Measurements from ENCODE around the gene GPC6.
A peak's percentile ranks its signal among the peaks of the same experiment; 100 is the strongest.

GRCh38 chr13:93235258-93236015, 8.8 kb downstream of the GPC6 start:
- TF ChIP-seq POLR2A (IDR thresholded peaks at IDR 0.05), result no peak
- TF ChIP-seq, protein P1, sequence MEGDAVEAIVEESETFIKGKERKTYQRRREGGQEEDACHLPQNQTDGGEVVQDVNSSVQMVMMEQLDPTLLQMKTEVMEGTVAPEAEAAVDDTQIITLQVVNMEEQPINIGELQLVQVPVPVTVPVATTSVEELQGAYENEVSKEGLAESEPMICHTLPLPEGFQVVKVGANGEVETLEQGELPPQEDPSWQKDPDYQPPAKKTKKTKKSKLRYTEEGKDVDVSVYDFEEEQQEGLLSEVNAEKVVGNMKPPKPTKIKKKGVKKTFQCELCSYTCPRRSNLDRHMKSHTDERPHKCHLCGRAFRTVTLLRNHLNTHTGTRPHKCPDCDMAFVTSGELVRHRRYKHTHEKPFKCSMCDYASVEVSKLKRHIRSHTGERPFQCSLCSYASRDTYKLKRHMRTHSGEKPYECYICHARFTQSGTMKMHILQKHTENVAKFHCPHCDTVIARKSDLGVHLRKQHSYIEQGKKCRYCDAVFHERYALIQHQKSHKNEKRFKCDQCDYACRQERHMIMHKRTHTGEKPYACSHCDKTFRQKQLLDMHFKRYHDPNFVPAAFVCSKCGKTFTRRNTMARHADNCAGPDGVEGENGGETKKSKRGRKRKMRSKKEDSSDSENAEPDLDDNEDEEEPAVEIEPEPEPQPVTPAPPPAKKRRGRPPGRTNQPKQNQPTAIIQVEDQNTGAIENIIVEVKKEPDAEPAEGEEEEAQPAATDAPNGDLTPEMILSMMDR (IDR thresholded peaks at IDR 0.05), result no peak
- peak in 1 of 2 donors; percentile 4 for TF ChIP-seq POLR2AphosphoS5 (IDR thresholded peaks at IDR 0.05; ENCODE audit: insufficient read depth in 1 of 2, low read depth in 1 of 2)

Measured in vagina (tissue), 2 donors.